ENCODE results near the gene SCLY.
"Not testable (repeated sequence)": the region's sequence is repeated elsewhere in the genome, so short reads cannot be mapped to it uniquely, and the experiment has no call there.

SCLY gene

DNA sequence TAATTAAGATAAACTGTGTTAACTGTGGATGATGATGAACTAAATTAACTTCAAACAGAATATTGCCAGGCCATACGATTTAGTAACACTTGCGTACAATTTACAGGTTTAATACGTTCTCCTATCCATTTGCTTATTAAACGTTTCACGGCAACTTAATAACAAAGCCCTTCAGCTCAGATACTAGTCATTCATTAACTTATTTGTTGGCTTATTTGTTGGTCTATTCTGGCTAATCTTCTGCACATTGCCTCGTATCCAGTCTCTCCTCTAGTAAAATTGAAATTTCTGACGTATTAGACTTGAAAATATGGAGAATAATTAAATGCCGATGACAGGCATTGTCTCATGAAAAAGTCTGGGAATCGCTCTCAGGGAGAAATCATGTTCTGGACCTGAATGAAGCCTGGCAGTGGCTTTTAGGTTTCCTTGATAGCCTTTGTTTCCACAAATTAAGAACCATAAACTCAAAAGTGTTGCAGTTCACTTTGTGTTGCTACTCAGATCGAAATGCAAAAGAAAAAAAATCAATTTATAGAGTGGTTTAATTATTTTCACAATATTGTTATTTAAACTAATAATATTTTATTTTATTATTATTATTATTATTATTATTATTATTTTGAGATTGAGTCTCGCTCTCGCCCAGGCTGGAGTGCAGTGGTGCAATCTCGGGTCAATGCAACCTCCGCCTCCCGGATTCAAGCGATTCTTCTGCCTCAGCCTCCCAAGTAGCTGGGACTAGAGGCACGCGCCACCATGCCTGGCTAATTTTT lies 4.5 kb downstream of the SCLY start:
- no peaks in the 10 kb centered on the region for H3K79me2 ChIP-seq
- no peak overlapping the region for H3K4me3 ChIP-seq (ENCODE audit: low read depth, low read length)
- no peaks in the 10 kb centered on the region for H3K36me3 ChIP-seq (ENCODE audit: control insufficient read depth, insufficient read depth, low read length)

DNA sequence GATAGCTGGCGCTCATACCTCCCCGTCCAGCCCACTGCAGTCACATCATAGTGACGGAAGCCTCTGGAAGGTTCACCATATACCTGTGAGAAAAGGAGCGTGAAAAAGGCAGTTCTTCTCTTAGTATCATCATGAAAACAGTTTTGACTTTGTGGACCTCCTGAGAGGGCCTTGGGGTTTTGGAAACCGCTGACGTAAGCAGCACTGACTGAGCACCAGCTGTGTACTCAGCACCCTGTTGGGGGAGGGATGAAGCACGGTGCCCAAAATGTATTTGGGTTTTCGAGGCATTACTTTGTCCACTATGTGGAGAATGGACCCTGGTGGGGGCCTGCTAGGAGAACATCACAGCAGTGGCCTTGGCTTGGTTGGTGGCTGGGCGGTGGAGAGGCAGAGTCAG lies 5.4 kb downstream of the SCLY start:
- TF ChIP-seq, protein P1, sequence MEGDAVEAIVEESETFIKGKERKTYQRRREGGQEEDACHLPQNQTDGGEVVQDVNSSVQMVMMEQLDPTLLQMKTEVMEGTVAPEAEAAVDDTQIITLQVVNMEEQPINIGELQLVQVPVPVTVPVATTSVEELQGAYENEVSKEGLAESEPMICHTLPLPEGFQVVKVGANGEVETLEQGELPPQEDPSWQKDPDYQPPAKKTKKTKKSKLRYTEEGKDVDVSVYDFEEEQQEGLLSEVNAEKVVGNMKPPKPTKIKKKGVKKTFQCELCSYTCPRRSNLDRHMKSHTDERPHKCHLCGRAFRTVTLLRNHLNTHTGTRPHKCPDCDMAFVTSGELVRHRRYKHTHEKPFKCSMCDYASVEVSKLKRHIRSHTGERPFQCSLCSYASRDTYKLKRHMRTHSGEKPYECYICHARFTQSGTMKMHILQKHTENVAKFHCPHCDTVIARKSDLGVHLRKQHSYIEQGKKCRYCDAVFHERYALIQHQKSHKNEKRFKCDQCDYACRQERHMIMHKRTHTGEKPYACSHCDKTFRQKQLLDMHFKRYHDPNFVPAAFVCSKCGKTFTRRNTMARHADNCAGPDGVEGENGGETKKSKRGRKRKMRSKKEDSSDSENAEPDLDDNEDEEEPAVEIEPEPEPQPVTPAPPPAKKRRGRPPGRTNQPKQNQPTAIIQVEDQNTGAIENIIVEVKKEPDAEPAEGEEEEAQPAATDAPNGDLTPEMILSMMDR (IDR thresholded peaks at IDR 0.05), result no peak
- no peak overlapping the region for H3K4me3 ChIP-seq (ENCODE audit: low read depth, low read length)
- no peak overlapping the region for H3K4me2 ChIP-seq (ENCODE audit: low read length)
- no peak overlapping the region for H3K27ac ChIP-seq
- no peaks in the 10 kb centered on the region for H3K79me2 ChIP-seq
- no peaks in the 10 kb centered on the region for H3K27me3 ChIP-seq (ENCODE audit: control insufficient read depth, insufficient read depth, low read length)
- H3K36me3 ChIP-seq (ENCODE audit: control insufficient read depth, insufficient read depth, low read length), result no peaks in the 10 kb centered on the region
- no peak overlapping the region for H2AFZ ChIP-seq
- no peaks in the 10 kb centered on the region for H3K9me3 ChIP-seq (ENCODE audit: control insufficient read depth, low read length)
- no peak overlapping the region for H3K9ac ChIP-seq
- H3K4me1 ChIP-seq, result peaks cover 11% of the 10 kb centered on the region

More for the DNA sequence above, 4.5 kb downstream of the SCLY start:
- Histone ChIP-seq H3K9ac (no peak overlapping the region), H3K9me3 (ENCODE audit: control insufficient read depth, low read length) (no peaks in the 10 kb centered on the region), H2AFZ (no peak overlapping the region), H3K4me1 (peaks cover 11% of the 10 kb centered on the region), H3K27ac (no peak overlapping the region), H3K27me3 (ENCODE audit: control insufficient read depth, insufficient read depth, low read length) (no peaks in the 10 kb centered on the region), H3K4me2 (ENCODE audit: low read length) (no peak overlapping the region)
- TF ChIP-seq, protein P1 (IDR thresholded peaks at IDR 0.05), result no peak

DNA sequence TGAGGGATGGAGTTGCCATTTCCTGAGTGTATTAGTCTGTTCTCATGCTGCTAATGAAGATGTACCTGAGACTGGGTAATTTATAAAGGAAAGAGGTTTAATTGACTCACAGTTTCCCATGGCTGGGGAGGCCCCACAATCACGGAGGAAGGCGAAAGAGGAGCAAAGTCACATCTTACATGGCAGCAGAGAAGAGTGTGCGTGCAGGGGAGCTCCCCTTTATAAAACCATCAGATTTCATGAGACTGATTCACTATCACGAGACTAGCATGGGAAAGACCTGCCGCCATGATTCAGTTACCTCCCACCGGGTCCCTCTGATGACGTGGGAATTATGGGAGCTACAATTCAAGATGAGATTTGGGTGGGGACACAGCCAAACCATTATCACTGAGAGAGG lies 5.9 kb downstream of the SCLY start:
- not testable (repeated sequence) for H3K27ac ChIP-seq; H3K9me3 ChIP-seq (ENCODE audit: control insufficient read depth, low read length); H3K9ac ChIP-seq; H3K27me3 ChIP-seq (ENCODE audit: control insufficient read depth, insufficient read depth, low read length); H2AFZ ChIP-seq; H3K36me3 ChIP-seq (ENCODE audit: control insufficient read depth, insufficient read depth, low read length); H3K4me2 ChIP-seq (ENCODE audit: low read length); H3K79me2 ChIP-seq; H3K4me3 ChIP-seq (ENCODE audit: low read depth, low read length)
- H3K4me1 ChIP-seq, result peaks cover 11% of the 10 kb centered on the region

DNA sequence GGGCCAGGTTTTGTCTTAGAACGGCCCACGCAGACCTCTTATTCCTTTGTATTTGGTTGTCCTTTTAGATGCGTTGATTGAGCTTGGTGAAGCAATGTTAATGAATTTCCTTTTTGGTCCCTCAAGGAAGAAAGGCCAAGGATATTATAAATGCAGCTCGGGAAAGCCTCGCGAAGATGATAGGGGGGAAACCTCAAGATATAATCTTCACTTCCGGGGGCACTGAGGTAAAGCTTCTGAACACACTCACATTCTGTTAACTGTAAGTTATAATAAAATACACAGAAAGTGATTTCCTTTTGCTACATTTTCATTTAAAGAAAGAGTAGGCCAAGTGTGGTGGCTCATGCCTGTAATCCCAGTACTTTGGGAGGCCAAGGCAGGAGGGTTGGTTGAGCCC lies 7.1 kb downstream of the SCLY start:
- H3K9ac ChIP-seq, result no peak overlapping the region
- H3K27ac ChIP-seq, result no peak overlapping the region
- H2AFZ ChIP-seq, result no peak overlapping the region
- H3K36me3 ChIP-seq (ENCODE audit: control insufficient read depth, insufficient read depth, low read length), result no peaks in the 10 kb centered on the region
- peaks cover 9% of the 10 kb centered on the region for H3K4me1 ChIP-seq
- no peak overlapping the region for H3K4me2 ChIP-seq (ENCODE audit: low read length)
- no peak overlapping the region for H3K4me3 ChIP-seq (ENCODE audit: low read depth, low read length)
- H3K27me3 ChIP-seq (ENCODE audit: control insufficient read depth, insufficient read depth, low read length), result no peaks in the 10 kb centered on the region
- TF ChIP-seq, protein P1 (IDR thresholded peaks at IDR 0.05), result no peak
- no peaks in the 10 kb centered on the region for H3K79me2 ChIP-seq
- no peaks in the 10 kb centered on the region for H3K9me3 ChIP-seq (ENCODE audit: control insufficient read depth, low read length)

DNA sequence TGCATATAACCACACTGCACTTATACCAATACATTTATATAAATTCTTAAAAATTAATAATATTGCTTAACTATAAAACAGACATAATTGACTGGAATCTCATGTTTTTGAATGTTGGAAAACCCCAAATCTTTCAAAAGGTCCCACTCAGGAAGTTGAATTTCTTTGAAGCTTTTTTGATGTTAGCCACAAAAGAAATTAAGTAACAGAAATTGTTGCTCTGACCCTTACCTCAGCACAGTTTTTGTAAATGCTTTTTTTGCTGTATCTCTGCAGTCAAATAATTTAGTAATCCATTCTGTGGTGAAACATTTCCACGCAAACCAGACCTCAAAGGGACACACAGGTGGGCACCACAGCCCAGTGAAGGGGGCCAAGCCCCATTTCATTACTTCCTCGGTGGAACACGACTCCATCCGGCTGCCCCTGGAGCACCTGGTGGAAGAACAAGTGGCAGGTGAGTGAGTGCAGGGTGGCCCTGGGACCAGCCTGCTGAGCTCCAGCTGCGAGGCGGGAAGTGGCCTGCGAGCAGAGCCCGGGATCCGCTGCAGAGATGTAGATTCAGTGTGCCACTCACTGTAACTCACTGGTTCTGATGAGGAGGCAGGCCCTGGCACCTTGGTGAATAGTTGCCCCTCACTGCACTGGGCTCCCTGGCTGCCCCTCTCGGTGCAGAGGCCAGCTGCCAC lies 8.4 kb downstream of the SCLY start:
- TF ChIP-seq, protein P1 (IDR thresholded peaks at IDR 0.05), result no peak
- Histone ChIP-seq H3K79me2 (no peaks in the 10 kb centered on the region), H3K9ac (no peak overlapping the region), H3K27ac (no peak overlapping the region), H3K4me2 (ENCODE audit: low read length) (no peak overlapping the region), H3K9me3 (ENCODE audit: control insufficient read depth, low read length) (no peaks in the 10 kb centered on the region), H3K27me3 (ENCODE audit: control insufficient read depth, insufficient read depth, low read length) (no peaks in the 10 kb centered on the region), H3K4me3 (ENCODE audit: low read depth, low read length) (no peak overlapping the region), H2AFZ (no peak overlapping the region), H3K4me1 (peaks cover 4% of the 10 kb centered on the region), H3K36me3 (ENCODE audit: control insufficient read depth, insufficient read depth, low read length) (no peaks in the 10 kb centered on the region)
